GM18909 (cell line): ENCODE measurements around the gene KLHL2.

Experiments
- ATAC-seq: cut with Tn5 transposase; IDR thresholded peaks from one replicate; pipeline ENCODE4 v1.9.1; 2021; ENCODE audit warnings: mild to moderate bottlenecking; ENCODE audit not compliant: unreplicated experiment, poor library complexity

The KLHL2 gene

DNA sequence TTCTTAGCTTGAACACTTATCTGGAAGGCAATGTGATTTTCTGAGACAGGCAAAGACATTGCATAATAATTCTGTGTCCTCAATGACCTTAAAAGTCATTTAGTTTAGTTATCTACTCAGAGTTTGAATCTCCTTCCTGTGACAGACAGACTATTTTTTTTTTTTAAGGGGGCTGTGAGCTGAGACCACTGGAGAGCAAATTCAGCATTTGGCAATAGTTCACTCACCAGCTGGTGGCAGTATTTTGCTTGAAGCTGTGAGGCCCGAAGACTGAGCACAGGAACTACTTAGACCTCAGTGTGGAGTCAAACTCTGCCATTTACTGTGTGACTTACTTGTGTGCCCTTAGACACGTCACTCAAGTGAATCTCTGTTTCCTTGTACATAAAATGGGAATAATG is 148.5 kb downstream of the KLHL2 start:
- peak; percentile 63 for ATAC-seq

DNA sequence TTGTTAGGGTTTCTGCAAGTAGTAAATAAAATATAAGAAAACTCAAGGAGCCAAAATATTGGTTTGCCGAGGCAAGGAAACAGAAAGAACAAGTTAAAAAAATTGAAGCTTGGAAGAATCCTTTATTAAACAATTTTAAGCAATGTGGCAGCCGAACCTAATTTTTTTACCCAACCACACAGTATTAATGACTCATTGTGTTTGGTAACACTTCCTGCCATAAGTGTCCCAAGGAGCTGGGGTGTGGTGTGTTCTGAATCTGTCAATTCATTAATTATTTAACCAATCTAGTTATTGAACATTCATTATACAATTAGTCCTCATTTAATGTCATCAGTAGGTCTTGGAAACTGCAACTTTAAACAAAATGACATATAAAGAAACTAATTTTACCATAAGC is 152.1 kb downstream of the KLHL2 start:
- peak; percentile 53 for ATAC-seq

DNA sequence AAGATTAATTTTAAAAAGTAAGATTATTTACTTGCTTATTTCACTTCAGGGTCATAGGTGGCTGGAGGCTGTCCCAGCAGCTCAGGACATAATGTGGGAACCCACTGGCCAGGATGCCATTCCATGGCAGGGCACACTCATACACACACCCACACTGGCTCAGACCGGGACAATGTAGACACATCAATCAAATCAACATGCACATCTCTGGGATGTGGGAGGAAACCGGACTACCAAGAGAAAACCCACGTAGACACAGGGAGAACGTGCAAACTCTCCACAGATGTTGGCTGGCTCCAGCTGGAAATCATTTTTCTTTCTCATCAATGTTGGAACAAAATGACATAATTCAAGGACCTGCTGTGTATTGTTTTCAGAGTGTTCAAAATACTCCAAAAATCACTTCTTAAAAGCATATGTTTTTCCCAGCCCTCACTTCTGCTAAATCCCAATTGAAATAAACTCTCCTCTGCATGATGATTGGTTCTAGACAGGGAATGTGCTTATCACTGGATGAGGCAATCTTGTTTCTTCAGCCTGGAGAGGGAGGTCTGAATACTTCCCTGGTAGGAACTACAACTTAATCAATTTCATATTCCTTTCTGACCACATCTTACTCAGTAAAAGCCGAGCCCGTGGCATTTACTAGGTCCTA is 152.8 kb downstream of the KLHL2 start:
- no peak for ATAC-seq

DNA sequence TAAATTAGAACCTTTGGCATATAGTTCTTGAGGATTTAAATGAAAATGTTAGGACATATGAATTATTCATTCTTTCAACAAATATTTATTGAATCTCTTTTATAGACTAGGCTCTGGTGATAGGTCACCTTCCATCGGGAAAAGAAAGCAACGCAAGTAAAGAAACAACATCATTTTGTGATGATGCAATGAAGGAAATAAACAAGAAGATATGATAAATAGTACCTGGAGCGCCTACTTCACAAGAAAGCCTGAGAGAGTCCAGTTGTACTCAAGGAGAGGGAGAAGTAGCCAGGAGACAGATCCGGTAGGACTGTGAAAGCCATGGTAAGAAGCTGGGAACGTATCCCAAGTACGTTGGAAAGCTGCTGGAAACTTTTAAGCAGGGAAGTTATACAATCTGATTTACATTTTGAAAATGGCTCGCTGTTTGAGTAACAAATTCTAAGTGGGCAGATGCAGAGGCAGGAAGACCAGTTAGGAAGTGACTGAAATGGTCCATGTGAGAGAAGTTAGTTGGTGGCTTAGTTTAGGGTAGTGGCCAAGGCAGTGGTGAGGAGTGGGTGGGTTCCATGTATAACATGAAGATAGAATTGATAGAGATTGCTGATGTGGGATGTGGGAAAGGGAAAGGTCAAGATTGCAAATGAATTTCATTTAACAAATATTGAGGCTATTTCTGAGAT is 153.8 kb downstream of the KLHL2 start:
- ATAC-seq = no peak

DNA sequence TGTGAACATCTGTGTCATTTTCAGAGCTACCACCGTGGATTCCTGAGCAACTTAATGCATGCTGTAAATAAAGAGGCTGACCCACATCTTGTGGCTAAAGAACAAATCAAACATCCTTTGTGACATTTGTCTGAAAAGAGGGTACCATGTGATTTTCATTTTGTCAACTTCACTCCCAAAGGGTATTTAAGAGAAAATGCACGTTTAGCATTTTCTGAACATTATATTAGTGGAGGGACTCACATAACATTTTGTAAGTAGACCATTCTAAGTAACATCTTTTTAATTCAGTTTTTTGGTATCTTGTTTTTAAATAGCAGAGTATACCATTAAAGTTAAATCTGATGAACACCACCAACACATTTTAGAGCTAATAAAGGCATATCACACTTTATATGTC is 154.4 kb downstream of the KLHL2 start:
- ATAC-seq = no peak

DNA sequence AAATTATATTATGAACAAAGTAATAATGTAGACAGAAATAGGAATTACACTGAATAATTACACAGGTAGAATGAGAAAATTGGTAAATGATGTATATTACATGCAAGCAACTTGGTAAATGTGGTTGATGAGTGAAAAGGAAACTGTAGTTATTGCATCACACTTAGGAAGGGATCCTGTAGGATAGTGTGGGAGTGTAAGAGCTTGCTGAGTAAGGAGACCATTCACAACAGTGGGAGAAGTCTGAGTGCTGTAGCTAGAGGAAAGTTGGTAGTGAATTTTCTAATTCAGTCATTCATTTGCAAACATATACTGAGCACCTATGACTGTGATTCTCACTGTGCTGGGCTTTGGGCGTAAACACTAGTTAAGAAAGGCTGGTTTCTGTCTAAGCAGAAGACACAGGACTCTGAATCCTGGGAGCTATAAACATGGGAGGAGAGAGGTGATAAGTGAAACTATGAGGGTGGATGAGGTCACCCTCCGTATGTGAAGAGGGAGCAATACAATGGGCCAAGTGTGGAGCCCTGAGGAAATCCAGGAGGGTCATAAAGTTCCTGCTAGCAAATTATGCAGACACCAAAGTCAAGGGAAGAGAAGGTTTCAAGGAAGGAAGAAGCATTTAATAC is 157.2 kb downstream of the KLHL2 start:
- ATAC-seq = no peak

DNA sequence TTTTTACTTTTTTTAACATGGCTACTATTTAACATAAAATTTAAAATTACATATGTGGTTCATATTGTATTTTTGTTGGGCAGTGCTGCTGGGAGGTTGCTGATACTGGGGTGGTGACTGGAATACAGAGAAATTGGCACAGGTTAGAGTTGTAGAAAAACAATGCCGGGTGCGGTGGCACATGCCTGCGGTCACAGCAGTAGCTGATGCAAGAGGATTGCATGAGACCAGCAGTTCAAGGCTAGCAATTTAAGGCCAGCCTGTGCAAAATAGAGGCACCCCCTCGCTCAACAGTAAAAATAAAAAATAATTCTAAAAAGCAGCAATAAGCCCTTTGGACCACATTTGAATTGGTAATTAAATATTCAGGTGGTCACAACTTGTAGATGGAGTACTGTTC is 159.7 kb downstream of the KLHL2 start:
- ATAC-seq = no peak

DNA sequence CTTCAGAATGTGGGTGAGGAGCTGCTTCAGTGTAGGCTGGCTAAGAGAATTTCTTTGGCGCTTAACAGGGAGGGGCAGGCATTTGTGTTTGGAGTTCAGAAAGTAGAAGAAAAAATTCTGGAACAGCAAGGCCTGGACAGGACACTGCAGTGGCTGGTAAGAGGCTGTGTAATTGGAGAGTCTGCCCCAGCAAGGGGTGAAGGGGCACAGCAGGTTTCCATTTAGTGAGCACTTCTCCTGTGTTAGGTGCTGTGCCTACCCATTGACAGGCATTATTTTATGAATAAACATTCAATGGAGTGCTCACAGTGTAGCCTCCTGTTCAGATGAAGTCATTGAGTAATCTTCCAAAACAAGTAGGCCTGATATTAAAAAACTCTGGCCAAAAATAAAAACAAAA is 160.8 kb downstream of the KLHL2 start:
- no peak for ATAC-seq

DNA sequence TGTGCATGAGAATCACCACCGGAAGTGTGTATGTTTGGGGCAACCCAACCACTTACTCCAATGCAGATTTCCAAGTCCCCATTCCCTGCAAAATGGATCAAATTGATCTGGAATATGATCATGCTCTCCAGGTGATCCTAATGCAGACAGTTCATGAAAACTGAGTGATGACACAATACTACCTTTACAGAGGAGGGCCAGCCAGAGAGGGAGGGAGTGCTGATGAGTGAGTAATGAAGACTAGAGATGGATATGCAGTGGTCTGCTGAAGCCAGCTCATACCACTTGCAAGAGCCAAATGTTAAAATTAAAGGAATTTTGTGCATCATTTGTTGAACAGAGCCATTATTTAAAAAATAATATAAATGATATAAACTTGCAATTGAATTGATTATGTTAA is 161.2 kb downstream of the KLHL2 start:
- no peak for ATAC-seq

DNA sequence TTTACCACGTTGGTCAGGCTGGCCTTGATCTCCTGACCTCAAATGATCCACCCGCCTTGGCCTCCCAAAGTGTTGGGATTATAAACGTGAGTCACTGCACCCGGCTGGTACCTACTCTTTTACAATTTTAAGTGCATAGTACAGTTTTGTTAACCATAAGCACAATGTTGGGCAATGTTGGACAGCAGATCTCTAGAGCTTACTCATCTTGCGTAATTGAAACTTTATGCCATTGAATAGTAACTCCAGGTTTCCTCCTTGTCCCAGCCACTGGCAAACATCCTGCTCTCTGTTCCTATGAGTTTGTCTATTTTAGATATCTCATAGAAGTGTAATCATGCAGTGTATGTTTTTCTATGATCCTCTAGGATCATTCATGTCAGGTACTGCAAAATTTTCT is 162.2 kb downstream of the KLHL2 start:
- ATAC-seq = no peak

DNA sequence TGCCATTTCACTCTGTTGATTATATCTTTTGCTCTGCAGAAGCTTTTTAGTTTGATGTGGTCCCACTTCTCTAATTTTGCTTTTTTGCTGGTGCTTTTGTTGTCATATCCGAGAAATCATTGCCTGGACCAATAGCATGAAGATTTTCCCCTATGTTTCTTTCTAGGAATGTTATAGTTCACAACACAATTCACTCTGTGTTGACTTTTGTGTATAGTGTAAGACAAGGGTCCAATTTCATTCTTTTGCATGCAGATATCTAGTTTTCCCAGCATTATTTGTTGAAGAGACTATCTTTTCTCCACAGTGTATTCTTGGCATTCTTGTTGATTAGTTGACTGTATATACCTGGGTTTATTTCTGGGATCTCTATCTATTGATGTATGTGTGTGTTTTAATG is 163.2 kb downstream of the KLHL2 start:
- ATAC-seq = no peak
